Activated CD8-positive, alpha-beta memory T cell treated with anti-CD3 and anti-CD28 coated beads for 36 hours (primary cell): ENCODE data around the gene FAM216A. TPM values are rescaled to one million over a fixed set of nuclear protein-coding genes. Genes with fewer than 3 reads are reported as not detected.

Source experiments
- CTCF ChIA-PET: fragments of 350-600 bp; sonication (Branson Sonifier 250); formaldehyde crosslinking; loops from one replicate; lab custom pipeline; 2021; ENCODE audit warnings: antibody characterized with exemption; lab: Charles Lee
- POLR2A ChIA-PET: fragments of 350-600 bp; sonication (Branson Sonifier 250); formaldehyde crosslinking; loops from one replicate; lab custom pipeline; 2021; ENCODE audit warnings: antibody characterized with exemption; lab: Charles Lee
- total RNA-seq, 2 experiments: library from RNA; stranded (reverse); gene quantifications; one replicate each; pipeline ENCODE4 v1.2.3, GENCODE V29; 2021

FAM216A gene
- total RNA-seq, 2 experiments from 2014 or later = 59.8 to 62.0 TPM

DNA sequence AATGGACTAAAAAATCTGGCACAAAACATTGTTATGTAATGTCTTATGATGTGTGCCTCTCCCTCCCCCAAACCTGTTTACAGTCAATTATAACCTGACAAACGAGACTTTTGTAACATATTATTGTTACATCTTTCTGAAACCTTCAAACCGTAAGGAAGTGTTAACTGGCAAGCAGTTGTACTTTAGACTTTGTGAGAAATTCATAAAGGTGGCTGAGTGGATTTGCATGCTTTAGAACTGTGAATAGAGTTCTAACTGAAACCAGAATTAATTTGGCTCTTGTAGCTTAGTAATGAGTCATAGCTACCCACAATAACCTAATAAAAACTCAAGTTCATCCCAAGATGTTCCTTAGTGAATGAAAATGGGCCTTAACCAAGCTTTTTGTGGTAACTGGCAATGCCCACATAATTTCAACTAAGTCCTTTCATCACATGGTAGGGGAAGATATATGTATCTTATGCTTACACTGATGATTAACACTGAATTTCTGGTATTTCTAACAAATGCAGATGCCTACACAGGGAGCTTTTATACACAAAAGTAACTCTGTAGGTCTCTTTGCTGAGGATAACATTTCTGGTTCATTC, 63.2 kb downstream of the FAM216A start:
- ChIA-PET CTCF (interaction anchor here (0.6 to 1.5 kb wide), 3 partner anchors 20 to 86 kb away, joined by 3 to 4 read pairs (median 3); no protein-coding TSS in a partner anchor), POLR2A (interaction anchor here (0.8 kb wide), 1 partner anchor 70 kb away, joined by 3 read pairs; no protein-coding TSS in a partner anchor)

DNA sequence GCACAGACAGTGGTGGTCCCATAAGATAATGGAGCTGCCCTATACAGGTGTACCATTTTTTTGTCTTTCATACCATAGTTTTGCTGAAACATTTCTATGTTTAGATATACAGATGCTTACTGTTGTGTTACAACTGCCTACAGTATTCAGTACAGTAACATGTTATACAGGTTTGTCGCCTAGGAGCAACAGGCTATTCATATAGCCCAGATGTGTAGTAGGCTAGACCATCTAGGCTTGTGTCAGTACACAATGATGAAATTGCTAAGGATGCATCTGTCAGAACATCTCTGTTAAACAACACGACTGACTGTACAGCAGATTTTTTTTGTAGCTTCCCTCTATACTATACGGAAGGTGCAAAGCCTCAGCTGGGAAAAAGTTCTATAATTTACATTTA, 64.0 kb downstream of the FAM216A start:
- POLR2A ChIA-PET = no interaction called here
- CTCF ChIA-PET = interaction anchor here (0.6 to 2.8 kb wide), 3 partner anchors 20 to 81 kb away, joined by 3 to 11 read pairs (median 4); partner anchors contain the start of gene TCTN1

- ChIA-PET POLR2A (interaction anchor here (0.6 kb wide), 1 partner anchor 12 kb away, joined by 3 read pairs; no protein-coding TSS in a partner anchor), CTCF (interaction anchor here (0.7 to 2.8 kb wide), 3 partner anchors 44 to 68 kb away, joined by 3 to 11 read pairs (median 4); no protein-coding TSS in a partner anchor)
Measured at GRCh38 chr12:110533607-110534006, 65.0 kb downstream of the FAM216A start.

GRCh38 chr12:110534811-110535210, 66.2 kb downstream of the FAM216A start:
- CTCF ChIA-PET = interaction anchor here (2.8 kb wide), 1 partner anchor 67 kb away, joined by 11 read pairs; no protein-coding TSS in a partner anchor
- POLR2A ChIA-PET = no interaction called here

GRCh38 chr12:110536834-110537604, 68.4 kb downstream of the FAM216A start:
- ChIA-PET CTCF (interaction anchor here (0.6 kb wide), 1 partner anchor 209 kb away, joined by 3 read pairs; no protein-coding TSS in a partner anchor), POLR2A (interaction anchor here (0.6 kb wide), 1 partner anchor 80 kb away, joined by 3 read pairs; no protein-coding TSS in a partner anchor)

- ChIA-PET CTCF (interaction anchor here (0.6 to 1.4 kb wide), 4 partner anchors 19 to 210 kb away, joined by 3 read pairs; no protein-coding TSS in a partner anchor), POLR2A (interaction anchor here (0.6 kb wide), 1 partner anchor 79 kb away, joined by 3 read pairs; no protein-coding TSS in a partner anchor)
Measured at GRCh38 chr12:110537605-110538409, 69.2 kb downstream of the FAM216A start.

DNA sequence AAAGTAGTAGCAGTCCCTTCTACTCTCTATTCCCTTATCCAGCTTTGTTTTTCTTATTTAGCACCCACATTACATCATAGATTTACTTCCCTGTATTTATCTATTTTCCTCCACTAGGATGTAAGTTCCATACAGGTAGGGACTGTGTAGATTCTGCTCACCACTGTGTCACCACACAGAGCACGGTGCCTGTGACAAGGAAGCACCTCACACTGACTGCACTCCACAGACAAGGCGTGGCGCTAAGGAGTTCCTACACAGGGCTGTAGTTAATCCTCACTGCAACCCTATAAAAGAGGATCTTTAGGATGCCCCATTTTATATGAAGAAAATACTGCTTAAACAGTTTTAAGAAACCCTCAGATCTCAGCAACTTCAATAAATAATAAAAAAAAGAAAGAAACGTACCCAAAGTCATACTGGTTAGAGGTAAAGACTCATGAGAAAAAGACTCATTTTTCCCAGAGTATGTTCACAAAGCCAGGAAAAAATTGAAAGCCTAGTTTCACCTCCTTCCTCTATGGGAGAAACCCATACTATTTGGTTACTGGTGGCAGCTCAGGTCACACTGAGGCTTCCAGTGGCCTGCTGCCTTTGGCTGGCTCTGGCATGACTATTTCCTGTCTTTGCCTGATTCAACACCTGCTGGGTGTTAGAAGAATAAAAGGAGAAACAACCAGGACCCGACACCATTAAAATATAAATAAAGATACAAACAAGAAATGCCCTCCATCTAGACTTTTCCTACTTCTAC, 70.4 kb downstream of the FAM216A start:
- CTCF ChIA-PET = interaction anchor here (0.8 to 1.4 kb wide), 3 partner anchors 13 to 63 kb away, joined by 3 read pairs; no protein-coding TSS in a partner anchor
- POLR2A ChIA-PET = no interaction called here

Other genes with a start within 250 kb of the FAM216A start
- gene ATP2A2, start 187.6 kb upstream of the FAM216A start, total RNA-seq = 100 to 1,000 TPM; 206 TPM
- gene ANAPC7, start 65.1 kb upstream of the FAM216A start, total RNA-seq = 10 to 100 TPM; 73.8 to 74.2 TPM
- 100 to 1,000 TPM; 260 to 276 TPM for gene ARPC3, start 18.5 kb upstream of the FAM216A start, total RNA-seq
- 10 to 100 TPM; 67.3 to 69.0 TPM for gene GPN3, start 588 bp upstream of the FAM216A start, total RNA-seq
- 10 to 100 TPM; 89.7 to 91.3 TPM for gene VPS29, start 33.3 kb downstream of the FAM216A start, total RNA-seq
- gene RAD9B, start 33.5 kb downstream of the FAM216A start, total RNA-seq = 1 to 10 TPM in 1 of 2 experiments, under 1 TPM in 1; 0.95 to 1.3 TPM
- gene PPTC7, start 114.5 kb downstream of the FAM216A start, total RNA-seq = 10 to 100 TPM; 49.8 to 49.9 TPM
- 10 to 100 TPM; 11.8 to 13.4 TPM for gene TCTN1, start 145.3 kb downstream of the FAM216A start, total RNA-seq
- 10 to 100 TPM; 30.3 to 30.8 TPM for gene HVCN1, start 220.3 kb downstream of the FAM216A start, total RNA-seq